ENCODE results near the gene HMMR.

DNA sequence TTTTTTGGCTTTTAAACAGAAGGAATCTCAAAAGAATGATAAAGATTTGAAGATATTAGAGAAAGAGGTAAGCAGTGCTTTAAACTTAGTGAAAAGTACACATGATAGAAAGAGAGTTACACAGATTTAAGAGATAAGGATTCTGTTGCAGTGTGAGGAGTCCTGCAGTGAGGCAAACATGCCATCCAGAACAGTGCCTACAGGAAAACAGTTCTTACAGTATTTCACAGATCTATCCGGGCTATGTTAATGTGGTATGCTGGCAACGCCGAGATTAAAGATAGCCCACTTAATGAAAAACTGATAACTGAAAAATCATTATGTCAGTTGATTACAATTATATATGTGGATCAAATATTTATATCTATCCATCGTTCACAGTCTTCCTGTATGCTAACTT is 7.2 kb downstream of the HMMR start:
- TF ChIP-seq KLF13 (tag; IDR thresholded peaks at IDR 0.05; ENCODE audit: borderline replicate concordance, low read depth), result no peak
- TF ChIP-seq C11orf30 (IDR thresholded peaks at IDR 0.05; ENCODE audit: low read depth), result no peak
- TF ChIP-seq, protein P1, sequence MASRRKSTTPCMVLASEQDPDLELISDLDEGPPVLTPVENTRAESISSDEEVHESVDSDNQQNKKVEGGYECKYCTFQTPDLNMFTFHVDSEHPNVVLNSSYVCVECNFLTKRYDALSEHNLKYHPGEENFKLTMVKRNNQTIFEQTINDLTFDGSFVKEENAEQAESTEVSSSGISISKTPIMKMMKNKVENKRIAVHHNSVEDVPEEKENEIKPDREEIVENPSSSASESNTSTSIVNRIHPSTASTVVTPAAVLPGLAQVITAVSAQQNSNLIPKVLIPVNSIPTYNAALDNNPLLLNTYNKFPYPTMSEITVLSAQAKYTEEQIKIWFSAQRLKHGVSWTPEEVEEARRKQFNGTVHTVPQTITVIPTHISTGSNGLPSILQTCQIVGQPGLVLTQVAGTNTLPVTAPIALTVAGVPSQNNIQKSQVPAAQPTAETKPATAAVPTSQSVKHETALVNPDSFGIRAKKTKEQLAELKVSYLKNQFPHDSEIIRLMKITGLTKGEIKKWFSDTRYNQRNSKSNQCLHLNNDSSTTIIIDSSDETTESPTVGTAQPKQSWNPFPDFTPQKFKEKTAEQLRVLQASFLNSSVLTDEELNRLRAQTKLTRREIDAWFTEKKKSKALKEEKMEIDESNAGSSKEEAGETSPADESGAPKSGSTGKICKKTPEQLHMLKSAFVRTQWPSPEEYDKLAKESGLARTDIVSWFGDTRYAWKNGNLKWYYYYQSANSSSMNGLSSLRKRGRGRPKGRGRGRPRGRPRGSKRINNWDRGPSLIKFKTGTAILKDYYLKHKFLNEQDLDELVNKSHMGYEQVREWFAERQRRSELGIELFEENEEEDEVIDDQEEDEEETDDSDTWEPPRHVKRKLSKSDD (conservative IDR thresholded peaks at IDR 0.05; ENCODE audit: low read length), result no peak
- no peak for TF ChIP-seq RFX1 (IDR thresholded peaks at IDR 0.05)
- TF ChIP-seq, protein P2, sequence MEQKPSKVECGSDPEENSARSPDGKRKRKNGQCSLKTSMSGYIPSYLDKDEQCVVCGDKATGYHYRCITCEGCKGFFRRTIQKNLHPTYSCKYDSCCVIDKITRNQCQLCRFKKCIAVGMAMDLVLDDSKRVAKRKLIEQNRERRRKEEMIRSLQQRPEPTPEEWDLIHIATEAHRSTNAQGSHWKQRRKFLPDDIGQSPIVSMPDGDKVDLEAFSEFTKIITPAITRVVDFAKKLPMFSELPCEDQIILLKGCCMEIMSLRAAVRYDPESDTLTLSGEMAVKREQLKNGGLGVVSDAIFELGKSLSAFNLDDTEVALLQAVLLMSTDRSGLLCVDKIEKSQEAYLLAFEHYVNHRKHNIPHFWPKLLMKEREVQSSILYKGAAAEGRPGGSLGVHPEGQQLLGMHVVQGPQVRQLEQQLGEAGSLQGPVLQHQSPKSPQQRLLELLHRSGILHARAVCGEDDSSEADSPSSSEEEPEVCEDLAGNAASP (IDR thresholded peaks at IDR 0.05), result no peak
- TF ChIP-seq, protein P3, sequence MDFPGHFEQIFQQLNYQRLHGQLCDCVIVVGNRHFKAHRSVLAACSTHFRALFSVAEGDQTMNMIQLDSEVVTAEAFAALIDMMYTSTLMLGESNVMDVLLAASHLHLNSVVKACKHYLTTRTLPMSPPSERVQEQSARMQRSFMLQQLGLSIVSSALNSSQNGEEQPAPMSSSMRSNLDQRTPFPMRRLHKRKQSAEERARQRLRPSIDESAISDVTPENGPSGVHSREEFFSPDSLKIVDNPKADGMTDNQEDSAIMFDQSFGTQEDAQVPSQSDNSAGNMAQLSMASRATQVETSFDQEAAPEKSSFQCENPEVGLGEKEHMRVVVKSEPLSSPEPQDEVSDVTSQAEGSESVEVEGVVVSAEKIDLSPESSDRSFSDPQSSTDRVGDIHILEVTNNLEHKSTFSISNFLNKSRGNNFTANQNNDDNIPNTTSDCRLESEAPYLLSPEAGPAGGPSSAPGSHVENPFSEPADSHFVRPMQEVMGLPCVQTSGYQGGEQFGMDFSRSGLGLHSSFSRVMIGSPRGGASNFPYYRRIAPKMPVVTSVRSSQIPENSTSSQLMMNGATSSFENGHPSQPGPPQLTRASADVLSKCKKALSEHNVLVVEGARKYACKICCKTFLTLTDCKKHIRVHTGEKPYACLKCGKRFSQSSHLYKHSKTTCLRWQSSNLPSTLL (IDR thresholded peaks at IDR 0.05), result no peak

Measured in K562 (cell line).